ENCODE data around the gene C10orf120.

Gene C10orf120

DNA sequence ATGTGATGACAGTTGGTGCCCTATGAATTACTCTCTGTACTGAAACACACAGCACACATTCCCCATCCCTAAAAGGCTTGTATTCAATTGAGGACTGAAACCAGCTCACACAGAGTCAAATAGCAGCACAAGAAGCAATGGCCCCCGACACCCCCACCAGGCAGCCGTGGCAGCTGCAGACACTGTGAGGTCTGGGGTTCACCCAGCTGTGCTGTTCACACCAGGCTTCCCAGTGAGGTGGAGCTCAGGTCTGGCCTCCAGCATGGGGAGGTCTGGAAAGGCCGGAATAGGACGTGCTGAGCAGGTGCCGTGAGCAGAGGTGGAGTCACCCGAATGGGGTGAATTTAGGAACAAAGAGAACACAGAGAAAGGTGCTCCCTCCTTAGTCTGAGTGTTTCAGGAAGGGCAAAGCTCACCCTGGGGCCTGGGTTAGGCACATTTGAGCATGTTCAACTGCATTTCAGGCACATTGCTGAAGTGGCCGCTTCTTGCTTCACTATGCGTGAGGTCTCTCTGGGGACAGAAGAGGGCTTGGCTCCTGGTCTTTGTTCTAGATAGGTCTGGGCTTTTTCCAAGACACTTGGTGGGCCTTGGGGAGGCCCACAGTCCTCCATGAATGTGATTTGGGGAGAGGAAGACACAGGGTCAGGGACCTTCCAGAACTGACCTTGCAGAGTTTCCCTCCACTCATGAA is 41.1 kb downstream of the C10orf120 start:
- no peak for DNase-seq

DNA sequence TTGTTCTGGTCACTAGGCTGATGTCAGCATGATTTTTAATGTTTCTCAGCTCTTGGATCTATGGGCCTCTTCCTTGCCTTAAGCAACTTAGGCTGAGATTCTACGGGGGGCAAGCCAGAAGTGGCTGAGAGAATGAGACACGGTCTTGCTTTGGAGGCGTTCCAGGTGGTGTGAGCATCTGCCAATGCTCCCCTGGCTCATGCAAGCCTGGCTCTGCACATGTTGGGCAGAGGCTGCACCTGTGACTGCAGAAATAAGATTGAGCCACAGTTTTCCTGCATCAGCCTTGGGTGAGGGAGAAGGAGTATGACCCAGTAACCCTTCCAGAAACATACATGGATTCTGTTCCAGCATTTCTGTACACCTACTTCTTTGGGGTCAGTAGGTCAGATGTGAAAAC is 41.9 kb downstream of the C10orf120 start:
- DNase-seq, result no peak

DNA sequence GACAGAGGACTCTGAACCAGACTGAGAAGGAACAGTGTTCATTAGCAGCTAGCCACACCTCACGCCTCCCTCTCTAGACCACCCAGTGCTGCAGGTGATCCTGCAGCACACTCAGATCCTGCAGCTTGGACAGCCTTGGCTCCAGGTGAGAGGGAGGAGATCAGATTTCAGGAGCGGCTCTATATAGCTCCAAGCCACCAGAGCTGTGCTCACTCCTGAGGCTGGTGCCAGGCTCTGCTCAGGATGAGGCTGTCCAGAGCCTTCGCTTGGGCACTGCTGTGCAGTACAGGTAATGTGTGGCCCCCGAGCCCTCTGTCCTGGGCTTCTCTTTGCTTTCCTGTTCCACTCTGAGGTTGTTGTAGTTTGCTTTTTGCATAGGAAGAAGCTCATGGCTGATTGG is 42.4 kb downstream of the C10orf120 start:
- no peak for DNase-seq

DNA sequence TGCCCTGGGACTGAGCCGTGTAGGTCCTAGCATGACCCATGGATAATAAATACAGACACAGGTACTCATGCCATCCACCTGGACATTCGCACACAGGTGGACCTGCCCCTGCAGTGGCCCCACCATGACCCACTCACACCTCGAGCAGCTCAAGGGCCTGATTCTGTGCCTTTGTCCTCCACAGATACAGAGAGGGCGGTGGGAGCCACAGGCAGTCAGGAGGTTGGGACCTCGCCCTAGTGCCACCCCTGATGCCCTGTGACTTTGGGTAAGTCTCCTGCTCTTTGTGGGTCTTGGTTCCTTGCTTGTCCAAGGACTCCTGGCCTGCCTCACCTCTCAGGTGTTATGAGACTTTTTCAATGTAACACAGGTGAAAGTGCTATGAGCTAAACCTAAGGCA is 42.9 kb downstream of the C10orf120 start:
- no peak for DNase-seq

DNA sequence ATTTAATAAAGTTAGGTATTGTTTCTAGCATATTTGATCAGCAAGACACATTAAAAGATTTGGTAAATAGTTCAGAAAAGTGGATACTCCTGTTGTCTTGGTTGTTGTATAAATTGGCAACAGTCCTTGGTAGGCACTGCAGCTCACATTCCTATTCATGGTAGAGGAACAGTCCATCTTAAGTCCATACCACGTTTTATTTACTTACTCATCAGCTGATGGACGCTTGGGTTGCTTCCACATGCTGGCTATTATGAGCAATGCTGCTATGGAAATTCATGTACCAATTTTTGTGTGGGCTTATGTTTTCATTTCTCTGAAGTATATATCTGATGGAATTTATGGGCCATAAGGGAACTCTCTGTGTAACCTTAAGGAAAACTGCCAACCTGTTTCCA is 43.3 kb downstream of the C10orf120 start:
- no peak for DNase-seq

DNA sequence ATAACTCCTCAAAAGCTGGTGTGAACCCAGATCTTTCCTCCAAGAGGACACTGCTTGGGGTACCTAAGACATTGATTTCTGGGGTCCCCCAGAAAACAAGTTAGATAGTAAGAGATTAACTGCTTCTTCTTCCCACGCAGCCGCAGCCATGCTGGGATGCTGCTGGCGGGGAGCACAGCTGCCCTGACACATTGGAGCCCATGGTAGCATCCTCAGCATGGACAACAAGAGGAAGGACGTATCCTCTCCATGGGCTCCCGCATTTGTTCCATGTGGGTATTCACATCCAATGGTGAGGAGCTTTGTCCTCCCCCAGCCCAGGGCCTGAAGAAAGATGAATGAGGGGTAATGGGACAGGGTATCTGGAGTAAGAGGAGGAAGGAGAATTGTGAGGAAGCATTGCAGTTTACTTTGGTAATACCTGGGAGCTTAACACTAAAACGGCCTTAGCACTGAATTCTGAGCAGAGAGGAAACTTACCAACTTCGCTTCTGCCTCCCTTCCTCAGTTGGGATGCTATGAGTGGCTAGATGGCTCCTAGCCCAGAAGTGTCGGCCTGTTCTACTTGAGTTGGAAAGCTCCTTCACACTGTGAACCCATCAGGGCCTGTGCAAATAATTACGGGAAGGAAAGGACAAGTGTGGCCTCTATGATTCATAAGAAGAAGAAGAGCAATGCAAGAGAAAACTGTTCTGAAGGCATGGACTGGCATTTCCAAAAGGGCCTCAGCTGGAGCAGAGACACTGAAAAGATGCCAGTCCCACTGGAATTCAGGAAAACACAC is 43.9 kb downstream of the C10orf120 start:
- no peak for DNase-seq

DNA sequence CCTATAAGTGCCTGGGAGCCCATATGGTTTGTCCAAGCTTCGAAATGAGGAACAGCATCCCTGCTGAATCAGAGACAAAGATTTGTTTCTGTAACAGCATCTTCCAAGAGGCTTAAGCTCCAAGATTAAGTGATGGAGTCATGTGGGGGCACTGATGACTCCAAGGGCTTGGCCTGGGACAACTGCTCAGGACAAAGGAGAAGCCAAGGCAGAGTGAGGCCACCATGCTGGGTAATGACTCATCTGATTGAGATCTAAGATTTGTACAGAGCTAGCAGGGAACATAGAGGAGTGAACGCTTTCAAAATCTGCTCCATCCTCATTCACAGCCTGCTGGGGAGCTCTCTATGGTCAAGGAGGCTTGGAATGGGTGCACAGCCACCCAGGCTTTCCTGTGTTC is 49.3 kb downstream of the C10orf120 start:
- DNase-seq, result no peak

DNA sequence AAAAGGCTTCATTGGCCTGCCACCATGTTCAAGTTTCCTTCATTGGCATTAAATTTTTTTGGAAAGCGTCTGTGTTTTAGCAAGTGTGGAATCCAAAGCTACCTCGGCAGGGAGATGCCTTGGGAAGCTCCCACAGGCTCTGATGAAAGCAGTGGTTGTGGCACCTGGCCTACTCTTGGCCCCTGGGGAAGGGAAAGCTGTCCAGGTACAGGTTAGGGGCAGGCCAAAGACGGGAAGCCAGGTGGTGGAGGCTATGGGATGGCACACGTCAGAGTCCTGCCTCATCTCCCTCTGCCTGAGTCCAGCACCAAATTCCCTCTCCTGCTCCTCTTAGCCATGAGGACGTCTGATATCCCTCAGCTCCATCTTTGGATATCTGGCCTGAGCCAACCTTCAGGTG is 49.7 kb downstream of the C10orf120 start:
- no peak for DNase-seq

DNA sequence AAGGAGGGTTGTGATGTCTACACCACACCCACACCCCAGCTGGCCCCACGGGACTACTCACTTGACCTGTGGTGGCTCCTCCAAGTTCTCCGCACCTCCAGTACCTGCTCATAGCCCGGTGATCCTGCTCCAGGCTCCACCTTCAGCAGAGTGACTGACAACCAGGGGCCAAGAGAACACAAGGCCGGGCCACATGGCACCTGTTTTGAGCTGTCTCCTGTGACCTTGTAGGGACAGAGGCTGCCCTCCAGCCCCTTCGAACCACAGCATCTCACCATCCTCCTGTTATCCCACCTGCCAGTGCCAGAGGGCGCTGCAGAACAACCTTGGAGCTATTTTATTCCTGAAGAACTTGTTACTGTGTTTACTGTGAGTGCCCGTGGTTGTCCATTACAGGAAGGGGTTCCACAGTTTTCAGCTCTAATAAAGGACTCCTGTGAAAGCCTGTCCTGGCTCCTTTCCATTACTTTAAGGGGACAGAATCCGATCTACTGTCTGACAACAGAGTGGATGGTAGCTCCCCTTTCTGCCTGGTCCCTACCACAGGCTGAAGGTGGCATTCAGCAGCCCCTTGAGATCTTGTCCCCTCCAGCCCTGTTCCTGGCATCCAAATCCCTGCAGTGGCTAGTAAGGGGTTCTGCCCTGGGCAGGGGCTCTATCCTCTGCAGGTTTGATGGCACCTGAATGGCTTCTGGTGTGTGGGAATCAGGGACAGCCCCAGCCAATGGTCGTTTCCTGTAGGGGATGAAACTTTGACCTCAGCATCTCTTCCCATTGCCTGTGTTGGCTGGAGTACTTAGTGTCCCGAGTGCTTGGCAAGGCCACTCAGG is 50.8 kb downstream of the C10orf120 start:
- DNase-seq, result peak; percentile 6

All from activated CD4-positive, alpha-beta T cell treated with anti-CD3 and anti-CD28 coated beads, Interleukin-2, amount 50 U/mL, for 1 hour (primary cell).